Mesothelial cell of epicardium (in vitro differentiated cells): ENCODE measurements around the gene PDZRN4. TPM values are rescaled to one million over a fixed set of nuclear protein-coding genes. Genes with fewer than 3 reads are reported as not detected.

Experiments
- DNase-seq, 2 experiments: peaks; one replicate each; pipeline ENCODE4 v3.0.0; 2021; ENCODE audit warnings: low spot score in 2 of 2; ENCODE audit not compliant: unreplicated experiment in 2 of 2
- H3K27ac Mint-ChIP-seq: 2 replicates; pipeline ENCODE4 v1.8.0; 2021; ENCODE audit warnings: mixed read lengths
- H3K27me3 Mint-ChIP-seq: 2 replicates; pipeline ENCODE4 v1.8.0; 2021; ENCODE audit warnings: low read depth, mixed read lengths
- H3K36me3 Mint-ChIP-seq: 2 replicates; pipeline ENCODE4 v1.8.0; 2021; ENCODE audit warnings: mixed read lengths
- H3K4me1 Mint-ChIP-seq: 2 replicates; pipeline ENCODE4 v1.8.0; 2021; ENCODE audit warnings: mixed read lengths
- H3K4me3 Mint-ChIP-seq: 2 replicates; pipeline ENCODE4 v1.8.0; 2021; ENCODE audit warnings: mild to moderate bottlenecking, moderate library complexity, mixed read lengths
- H3K9me3 Mint-ChIP-seq: 2 replicates; pipeline ENCODE4 v1.8.0; 2021; ENCODE audit warnings: mixed read lengths
- total RNA-seq: library from RNA; stranded (reverse); gene quantifications from 3 replicates; pipeline ENCODE4 v1.2.1, GENCODE V29; 2021
- TF ChIP-seq, protein P1 (sequence below): fragments of 200-600 bp; sonication (generic); IDR thresholded peaks from one replicate; pipeline ENCODE4 v1.5.0; 2021; ENCODE audit warnings: antibody characterized with exemption; ENCODE audit not compliant: unreplicated experiment

PDZRN4 gene
- total RNA-seq, 1 donor from 2014 or later, result 1.5 TPM

GRCh38 chr12:41356181-41356580 is 168.1 kb downstream of the PDZRN4 start:
- no peak for DNase-seq
- Mint-ChIP-seq H3K27me3 (no peaks in the 10 kb centered on the region), H3K27ac (no peak overlapping the region), H3K36me3 (no peaks in the 10 kb centered on the region), H3K9me3 (peaks cover 8% of the 10 kb centered on the region), H3K4me1 (peaks cover 4% of the 10 kb centered on the region), H3K4me3 (no peak overlapping the region)
- TF ChIP-seq, protein P1, sequence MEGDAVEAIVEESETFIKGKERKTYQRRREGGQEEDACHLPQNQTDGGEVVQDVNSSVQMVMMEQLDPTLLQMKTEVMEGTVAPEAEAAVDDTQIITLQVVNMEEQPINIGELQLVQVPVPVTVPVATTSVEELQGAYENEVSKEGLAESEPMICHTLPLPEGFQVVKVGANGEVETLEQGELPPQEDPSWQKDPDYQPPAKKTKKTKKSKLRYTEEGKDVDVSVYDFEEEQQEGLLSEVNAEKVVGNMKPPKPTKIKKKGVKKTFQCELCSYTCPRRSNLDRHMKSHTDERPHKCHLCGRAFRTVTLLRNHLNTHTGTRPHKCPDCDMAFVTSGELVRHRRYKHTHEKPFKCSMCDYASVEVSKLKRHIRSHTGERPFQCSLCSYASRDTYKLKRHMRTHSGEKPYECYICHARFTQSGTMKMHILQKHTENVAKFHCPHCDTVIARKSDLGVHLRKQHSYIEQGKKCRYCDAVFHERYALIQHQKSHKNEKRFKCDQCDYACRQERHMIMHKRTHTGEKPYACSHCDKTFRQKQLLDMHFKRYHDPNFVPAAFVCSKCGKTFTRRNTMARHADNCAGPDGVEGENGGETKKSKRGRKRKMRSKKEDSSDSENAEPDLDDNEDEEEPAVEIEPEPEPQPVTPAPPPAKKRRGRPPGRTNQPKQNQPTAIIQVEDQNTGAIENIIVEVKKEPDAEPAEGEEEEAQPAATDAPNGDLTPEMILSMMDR, result no peak

DNA sequence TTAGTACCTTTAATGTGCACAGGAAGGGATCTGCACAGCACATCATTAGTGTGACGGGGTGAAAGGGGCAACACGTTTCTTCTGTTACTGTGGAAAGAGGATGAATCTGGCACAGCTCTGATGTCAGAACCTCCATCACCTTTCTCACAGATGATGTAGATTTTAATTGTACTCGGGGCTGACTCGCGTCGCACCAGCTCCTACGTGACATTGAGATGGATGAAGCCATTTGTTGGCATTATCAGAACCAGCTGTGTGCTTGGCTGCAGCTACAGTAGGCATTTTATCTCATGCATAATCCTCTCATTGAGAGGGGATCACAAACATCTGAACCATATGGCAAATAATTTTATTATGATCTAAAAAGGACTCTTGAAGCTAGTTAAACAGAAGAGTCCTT is 173.6 kb downstream of the PDZRN4 start:
- TF ChIP-seq, protein P1, result no peak
- Mint-ChIP-seq H3K27ac (no peak overlapping the region), H3K4me3 (no peak overlapping the region), H3K36me3 (no peaks in the 10 kb centered on the region), H3K4me1 (peaks cover 17% of the 10 kb centered on the region), H3K27me3 (no peaks in the 10 kb centered on the region), H3K9me3 (peaks cover 4% of the 10 kb centered on the region)
- no peak for DNase-seq

GRCh38 chr12:41362510-41362909 is 174.4 kb downstream of the PDZRN4 start:
- Mint-ChIP-seq H3K4me1 (peaks cover 17% of the 10 kb centered on the region), H3K9me3 (peaks cover 4% of the 10 kb centered on the region), H3K27me3 (no peaks in the 10 kb centered on the region), H3K4me3 (no peak overlapping the region), H3K36me3 (no peaks in the 10 kb centered on the region), H3K27ac (no peak overlapping the region)
- DNase-seq, result no peak
- TF ChIP-seq, protein P1, result no peak

DNA sequence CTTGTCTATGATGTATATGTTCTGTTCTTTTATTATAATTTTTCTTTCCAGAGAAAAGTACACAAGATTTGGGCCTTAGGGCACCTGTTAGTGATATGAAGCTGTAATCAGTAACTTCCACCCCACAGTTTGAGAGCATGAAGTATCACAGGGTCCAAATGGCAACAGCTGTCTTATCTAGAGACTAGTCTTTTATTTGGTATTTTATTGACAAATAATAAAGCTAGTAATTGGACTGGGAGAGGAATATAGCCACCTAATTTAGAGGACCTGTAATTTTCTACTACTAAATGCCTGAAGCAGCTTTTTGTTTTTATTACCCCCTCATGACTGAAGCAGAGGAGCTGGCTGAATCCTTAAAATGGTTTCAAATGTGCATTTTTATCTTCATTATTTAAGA is 174.8 kb downstream of the PDZRN4 start:
- Mint-ChIP-seq H3K27me3 (no peaks in the 10 kb centered on the region), H3K36me3 (no peaks in the 10 kb centered on the region), H3K4me3 (no peak overlapping the region), H3K4me1 (peaks cover 17% of the 10 kb centered on the region), H3K9me3 (peaks cover 6% of the 10 kb centered on the region), H3K27ac (no peak overlapping the region)
- DNase-seq, result no peak
- TF ChIP-seq, protein P1, result no peak

GRCh38 chr12:41364211-41364610 is 176.1 kb downstream of the PDZRN4 start:
- TF ChIP-seq, protein P1, result no peak
- Mint-ChIP-seq H3K27me3 (no peaks in the 10 kb centered on the region), H3K9me3 (peaks cover 15% of the 10 kb centered on the region), H3K4me3 (no peak overlapping the region), H3K27ac (no peak overlapping the region), H3K4me1 (peaks cover 17% of the 10 kb centered on the region), H3K36me3 (no peaks in the 10 kb centered on the region)
- DNase-seq, result no peak

GRCh38 chr12:41365653-41366171 is 177.6 kb downstream of the PDZRN4 start:
- Mint-ChIP-seq H3K27me3 (no peaks in the 10 kb centered on the region), H3K4me1 (peaks cover 17% of the 10 kb centered on the region), H3K27ac (no peak overlapping the region), H3K4me3 (no peak overlapping the region), H3K9me3 (peaks cover 22% of the 10 kb centered on the region), H3K36me3 (no peaks in the 10 kb centered on the region)
- TF ChIP-seq, protein P1, result no peak
- no peak for DNase-seq
